Retinal pigment epithelial cell (primary cell): ENCODE measurements around the gene ADCY10.

Source experiments
- DNase-seq: peaks from one replicate; pipeline ENCODE4 v3.0.0-alpha.2; 2010; ENCODE audit warnings: low read depth
- H3K4me3 ChIP-seq: 2 replicates; pipeline ENCODE4 v1.5.1; 2011; ENCODE audit warnings: mild to moderate bottlenecking, low read length, control low read depth, moderate library complexity
- CTCF ChIP-seq: conservative IDR thresholded peaks from 2 replicates; pipeline ENCODE4 v1.5.1; 2011; ENCODE audit warnings: low read depth, low read length, control low read depth, inconsistent platforms

ADCY10 gene

GRCh38 chr1:167786502-167786901 is 127.4 kb downstream of the ADCY10 start:
- no peak for TF ChIP-seq CTCF
- no peak for DNase-seq
- no peak overlapping the region for H3K4me3 ChIP-seq

GRCh38 chr1:167784876-167785550 is 128.9 kb downstream of the ADCY10 start:
- H3K4me3 ChIP-seq: no peak overlapping the region
- no peak for DNase-seq
- TF ChIP-seq CTCF: no peak

- no peak for DNase-seq
- no peak for TF ChIP-seq CTCF
- H3K4me3 ChIP-seq: no peak overlapping the region
Measured at GRCh38 chr1:167782946-167783345, 131.0 kb downstream of the ADCY10 start.

GRCh38 chr1:167781558-167781957 is 132.4 kb downstream of the ADCY10 start:
- TF ChIP-seq CTCF: no peak
- no peak overlapping the region for H3K4me3 ChIP-seq
- DNase-seq: no peak

GRCh38 chr1:167777269-167777650 is 136.7 kb downstream of the ADCY10 start:
- no peak overlapping the region for H3K4me3 ChIP-seq
- DNase-seq: no peak
- no peak for TF ChIP-seq CTCF

- DNase-seq: no peak
- TF ChIP-seq CTCF: no peak
- H3K4me3 ChIP-seq: no peak overlapping the region
Measured at GRCh38 chr1:167776616-167777268, 137.2 kb downstream of the ADCY10 start.

- no peak for DNase-seq
- TF ChIP-seq CTCF: no peak
- H3K4me3 ChIP-seq: no peak overlapping the region
Measured at GRCh38 chr1:167776151-167776550, 137.8 kb downstream of the ADCY10 start.
